ENCODE measurements around the gene PARP3. TPM values are rescaled to one million over a fixed set of nuclear protein-coding genes. Genes with fewer than 3 reads are reported as not detected.

Gene PARP3
- total RNA-seq, 1 donor from 2014 or later = 4.8 TPM

- H3K27ac ChIP-seq (ENCODE audit: low read depth, low read length) = no peak overlapping the region
- H3K4me1 ChIP-seq (ENCODE audit: insufficient read depth, low read length) = peaks cover 15% of the 10 kb centered on the region
Observed at GRCh38 chr3:51984269-51984647, 42.1 kb downstream of the PARP3 start.

GRCh38 chr3:51985063-51985462 is 42.9 kb downstream of the PARP3 start:
- no peak overlapping the region for H2AFZ ChIP-seq (ENCODE audit: low read depth, low read length)
- Mint-ChIP-seq H3K4me3 (ENCODE audit: unreplicated experiment) (no peak overlapping the region), H3K4me1 (ENCODE audit: low read depth, unreplicated experiment) (peaks cover 4% of the 10 kb centered on the region), H3K27me3 (ENCODE audit: low read depth, unreplicated experiment) (no peaks in the 10 kb centered on the region), H3K36me3 (ENCODE audit: low read depth, unreplicated experiment) (no peaks in the 10 kb centered on the region), H3K9me3 (ENCODE audit: unreplicated experiment) (no peaks in the 10 kb centered on the region), H3K27ac (ENCODE audit: unreplicated experiment) (no peak overlapping the region)
- peaks cover 15% of the 10 kb centered on the region for H3K4me1 ChIP-seq (ENCODE audit: insufficient read depth, low read length)
- peaks cover 6% of the 10 kb centered on the region for H4K20me1 ChIP-seq (ENCODE audit: insufficient read depth, low read length)
- H3K4me3 ChIP-seq (ENCODE audit: insufficient read depth, low read depth, low read length) = no peak overlapping the region
- no peak overlapping the region for H3K4me2 ChIP-seq (ENCODE audit: low read length)
- no peak overlapping the region for H3K9ac ChIP-seq (ENCODE audit: low read length)
- no peak overlapping the region for H3K27ac ChIP-seq (ENCODE audit: low read depth, low read length)
- H3K79me2 ChIP-seq (ENCODE audit: insufficient read depth, low read length) = peaks cover 17% of the 10 kb centered on the region
- H3K27me3 ChIP-seq (ENCODE audit: insufficient read depth, low read length) = no peaks in the 10 kb centered on the region
- DNase-seq (ENCODE audit: low read depth) = no peak
- H3K9me3 ChIP-seq (ENCODE audit: insufficient read depth, low read depth, low read length) = no peaks in the 10 kb centered on the region
- TF ChIP-seq CTCF (IDR thresholded peaks at IDR 0.05; ENCODE audit: insufficient read depth, low read depth, low read length) = no peak
- no peak for TF ChIP-seq EZH2 (IDR thresholded peaks at IDR 0.05; ENCODE audit: insufficient read depth, low read length)
- peaks cover 2% of the 10 kb centered on the region for H3K36me3 ChIP-seq (ENCODE audit: insufficient read depth, low read length)
- no peak for FAIRE-seq

More at GRCh38 chr3:51984269-51984647, 42.1 kb downstream of the PARP3 start:
- peaks cover 6% of the 10 kb centered on the region for H4K20me1 ChIP-seq (ENCODE audit: insufficient read depth, low read length)
- H3K36me3 Mint-ChIP-seq (ENCODE audit: low read depth, unreplicated experiment) = no peaks in the 10 kb centered on the region
- no peaks in the 10 kb centered on the region for H3K9me3 Mint-ChIP-seq (ENCODE audit: unreplicated experiment)
- H3K9me3 ChIP-seq (ENCODE audit: insufficient read depth, low read depth, low read length) = no peaks in the 10 kb centered on the region
- H3K4me3 ChIP-seq (ENCODE audit: insufficient read depth, low read depth, low read length) = no peak overlapping the region
- H3K36me3 ChIP-seq (ENCODE audit: insufficient read depth, low read length) = peaks cover 2% of the 10 kb centered on the region
- H2AFZ ChIP-seq (ENCODE audit: low read depth, low read length) = no peak overlapping the region
- peaks cover 17% of the 10 kb centered on the region for H3K79me2 ChIP-seq (ENCODE audit: insufficient read depth, low read length)
- no peaks in the 10 kb centered on the region for H3K27me3 ChIP-seq (ENCODE audit: insufficient read depth, low read length)
- no peaks in the 10 kb centered on the region for H3K27me3 Mint-ChIP-seq (ENCODE audit: low read depth, unreplicated experiment)
- H3K9ac ChIP-seq (ENCODE audit: low read length) = no peak overlapping the region
- H3K4me2 ChIP-seq (ENCODE audit: low read length) = peak overlapping the region; percentile 99
- TF ChIP-seq CTCF (IDR thresholded peaks at IDR 0.05; ENCODE audit: insufficient read depth, low read depth, low read length) (no peak), EZH2 (IDR thresholded peaks at IDR 0.05; ENCODE audit: insufficient read depth, low read length) (no peak)
- DNase-seq (ENCODE audit: low read depth) = no peak
- peaks cover 4% of the 10 kb centered on the region for H3K4me1 Mint-ChIP-seq (ENCODE audit: low read depth, unreplicated experiment)
- H3K27ac Mint-ChIP-seq (ENCODE audit: unreplicated experiment) = no peak overlapping the region
- FAIRE-seq = no peak
- peak overlapping the region; percentile 85 for H3K4me3 Mint-ChIP-seq (ENCODE audit: unreplicated experiment)

GRCh38 chr3:51986010-51986947 is 44.1 kb downstream of the PARP3 start:
- H4K20me1 ChIP-seq (ENCODE audit: insufficient read depth, low read length) = peaks cover under 1% of the 10 kb centered on the region
- peaks cover 9% of the 10 kb centered on the region for H3K79me2 ChIP-seq (ENCODE audit: insufficient read depth, low read length)
- H3K4me1 ChIP-seq (ENCODE audit: insufficient read depth, low read length) = peaks cover 15% of the 10 kb centered on the region
- Mint-ChIP-seq H3K4me3 (ENCODE audit: unreplicated experiment) (no peak overlapping the region), H3K9me3 (ENCODE audit: unreplicated experiment) (no peaks in the 10 kb centered on the region), H3K27ac (ENCODE audit: unreplicated experiment) (peak overlapping the region; percentile 12), H3K4me1 (ENCODE audit: low read depth, unreplicated experiment) (peaks cover 6% of the 10 kb centered on the region), H3K27me3 (ENCODE audit: low read depth, unreplicated experiment) (no peaks in the 10 kb centered on the region), H3K36me3 (ENCODE audit: low read depth, unreplicated experiment) (peaks cover 3% of the 10 kb centered on the region)
- no peak overlapping the region for H3K9ac ChIP-seq (ENCODE audit: low read length)
- no peak overlapping the region for H3K4me3 ChIP-seq (ENCODE audit: insufficient read depth, low read depth, low read length)
- TF ChIP-seq CTCF (IDR thresholded peaks at IDR 0.05; ENCODE audit: insufficient read depth, low read depth, low read length) (no peak), EZH2 (IDR thresholded peaks at IDR 0.05; ENCODE audit: insufficient read depth, low read length) (no peak)
- H3K4me2 ChIP-seq (ENCODE audit: low read length) = no peak overlapping the region
- H3K27ac ChIP-seq (ENCODE audit: low read depth, low read length) = no peak overlapping the region
- no peaks in the 10 kb centered on the region for H3K27me3 ChIP-seq (ENCODE audit: insufficient read depth, low read length)
- H3K9me3 ChIP-seq (ENCODE audit: insufficient read depth, low read depth, low read length) = no peaks in the 10 kb centered on the region
- no peak overlapping the region for H2AFZ ChIP-seq (ENCODE audit: low read depth, low read length)
- DNase-seq (ENCODE audit: low read depth) (no peak), FAIRE-seq (no peak)
- no peaks in the 10 kb centered on the region for H3K36me3 ChIP-seq (ENCODE audit: insufficient read depth, low read length)

Data from astrocyte (in vitro differentiated cells and primary cell).